ENCODE data around the gene SIPA1L3.

DNA sequence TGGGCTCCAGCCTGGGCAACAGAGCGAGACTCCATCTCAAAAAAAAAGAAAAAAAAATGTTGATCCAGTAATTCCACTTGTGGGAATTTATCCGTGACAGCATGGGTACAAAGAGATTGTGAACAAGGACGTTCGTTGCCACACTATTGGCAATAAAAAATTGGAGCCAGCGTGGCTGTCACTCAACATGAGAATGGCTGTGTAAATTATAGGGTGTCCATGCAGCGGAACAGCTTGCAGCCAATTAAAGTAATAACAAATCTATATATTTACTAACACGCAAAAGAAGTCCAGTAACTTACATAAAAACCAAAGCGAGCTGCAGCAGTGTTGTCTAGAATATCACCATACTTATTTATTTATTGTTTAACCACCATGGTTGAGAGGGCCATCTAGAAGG, 297.7 kb downstream of the SIPA1L3 start:
- TF ChIP-seq ZNF586 (CRISPR knock-in tag; conservative IDR thresholded peaks at IDR 0.05) (no peak), PYGO2 (tag; IDR thresholded peaks at IDR 0.05) (no peak), YY1 (IDR thresholded peaks at IDR 0.05; ENCODE audit: borderline replicate concordance in 1 of 3, control insufficient read depth in 1 of 3, extremely low read depth in 1 of 3, insufficient read depth in 3 of 3, insufficient read length in 1 of 3, insufficient replicate concordance in 2 of 3, low read depth in 1 of 3, low read length in 2 of 3) (no peak), FOXM1 (IDR thresholded peaks at IDR 0.05; ENCODE audit: low read depth) (no peak), FOXM1 (CRISPR knock-in tag; IDR thresholded peaks at IDR 0.05; ENCODE audit: low read depth) (no peak), ZNF184 (CRISPR knock-in tag; IDR thresholded peaks at IDR 0.05) (no peak)
- TF ChIP-seq, protein P1, sequence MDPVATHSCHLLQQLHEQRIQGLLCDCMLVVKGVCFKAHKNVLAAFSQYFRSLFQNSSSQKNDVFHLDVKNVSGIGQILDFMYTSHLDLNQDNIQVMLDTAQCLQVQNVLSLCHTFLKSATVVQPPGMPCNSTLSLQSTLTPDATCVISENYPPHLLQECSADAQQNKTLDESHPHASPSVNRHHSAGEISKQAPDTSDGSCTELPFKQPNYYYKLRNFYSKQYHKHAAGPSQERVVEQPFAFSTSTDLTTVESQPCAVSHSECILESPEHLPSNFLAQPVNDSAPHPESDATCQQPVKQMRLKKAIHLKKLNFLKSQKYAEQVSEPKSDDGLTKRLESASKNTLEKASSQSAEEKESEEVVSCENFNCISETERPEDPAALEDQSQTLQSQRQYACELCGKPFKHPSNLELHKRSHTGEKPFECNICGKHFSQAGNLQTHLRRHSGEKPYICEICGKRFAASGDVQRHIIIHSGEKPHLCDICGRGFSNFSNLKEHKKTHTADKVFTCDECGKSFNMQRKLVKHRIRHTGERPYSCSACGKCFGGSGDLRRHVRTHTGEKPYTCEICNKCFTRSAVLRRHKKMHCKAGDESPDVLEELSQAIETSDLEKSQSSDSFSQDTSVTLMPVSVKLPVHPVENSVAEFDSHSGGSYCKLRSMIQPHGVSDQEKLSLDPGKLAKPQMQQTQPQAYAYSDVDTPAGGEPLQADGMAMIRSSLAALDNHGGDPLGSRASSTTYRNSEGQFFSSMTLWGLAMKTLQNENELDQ (CRISPR knock-in tag; IDR thresholded peaks at IDR 0.05; ENCODE audit: borderline replicate concordance): no peak
- TF ChIP-seq, protein P2, sequence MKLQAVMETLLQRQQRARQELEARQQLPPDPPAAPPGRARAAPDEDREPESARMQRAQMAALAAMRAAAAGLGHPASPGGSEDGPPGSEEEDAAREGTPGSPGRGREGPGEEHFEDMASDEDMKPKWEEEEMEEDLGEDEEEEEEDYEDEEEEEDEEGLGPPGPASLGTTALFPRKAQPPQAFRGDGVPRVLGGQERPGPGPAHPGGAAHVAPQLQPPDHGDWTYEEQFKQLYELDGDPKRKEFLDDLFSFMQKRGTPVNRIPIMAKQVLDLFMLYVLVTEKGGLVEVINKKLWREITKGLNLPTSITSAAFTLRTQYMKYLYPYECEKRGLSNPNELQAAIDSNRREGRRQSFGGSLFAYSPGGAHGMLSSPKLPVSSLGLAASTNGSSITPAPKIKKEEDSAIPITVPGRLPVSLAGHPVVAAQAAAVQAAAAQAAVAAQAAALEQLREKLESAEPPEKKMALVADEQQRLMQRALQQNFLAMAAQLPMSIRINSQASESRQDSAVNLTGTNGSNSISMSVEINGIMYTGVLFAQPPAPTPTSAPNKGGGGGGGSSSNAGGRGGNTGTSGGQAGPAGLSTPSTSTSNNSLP (IDR thresholded peaks at IDR 0.05; ENCODE audit: borderline replicate concordance, low read depth, low read length): no peak
- TF ChIP-seq, protein P3, sequence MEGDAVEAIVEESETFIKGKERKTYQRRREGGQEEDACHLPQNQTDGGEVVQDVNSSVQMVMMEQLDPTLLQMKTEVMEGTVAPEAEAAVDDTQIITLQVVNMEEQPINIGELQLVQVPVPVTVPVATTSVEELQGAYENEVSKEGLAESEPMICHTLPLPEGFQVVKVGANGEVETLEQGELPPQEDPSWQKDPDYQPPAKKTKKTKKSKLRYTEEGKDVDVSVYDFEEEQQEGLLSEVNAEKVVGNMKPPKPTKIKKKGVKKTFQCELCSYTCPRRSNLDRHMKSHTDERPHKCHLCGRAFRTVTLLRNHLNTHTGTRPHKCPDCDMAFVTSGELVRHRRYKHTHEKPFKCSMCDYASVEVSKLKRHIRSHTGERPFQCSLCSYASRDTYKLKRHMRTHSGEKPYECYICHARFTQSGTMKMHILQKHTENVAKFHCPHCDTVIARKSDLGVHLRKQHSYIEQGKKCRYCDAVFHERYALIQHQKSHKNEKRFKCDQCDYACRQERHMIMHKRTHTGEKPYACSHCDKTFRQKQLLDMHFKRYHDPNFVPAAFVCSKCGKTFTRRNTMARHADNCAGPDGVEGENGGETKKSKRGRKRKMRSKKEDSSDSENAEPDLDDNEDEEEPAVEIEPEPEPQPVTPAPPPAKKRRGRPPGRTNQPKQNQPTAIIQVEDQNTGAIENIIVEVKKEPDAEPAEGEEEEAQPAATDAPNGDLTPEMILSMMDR (IDR thresholded peaks at IDR 0.05 in 2 of 3, conservative IDR thresholded peaks at IDR 0.05 in 1 of 3; ENCODE audit: insufficient read depth in 2 of 3, low read depth in 1 of 3, low read length in 3 of 3): no peak

Measured in K562 (cell line).